Transverse colon (tissue), 4 donors: Measurements from ENCODE around the gene NFE2. TPM values are rescaled to one million over a fixed set of nuclear protein-coding genes. Genes with fewer than 3 reads are reported as not detected.

Experiments
- DNase-seq: peaks from one replicate; pipeline ENCODE4 v3.0.0-alpha.2; 2019
- H3K27ac ChIP-seq, 4 donors: fragments of 200-600 bp; sonication (generic); 2 replicates each; pipeline ENCODE4 v1.5.1; 2016 to 2018; ENCODE audit warnings: inconsistent platforms in 4 of 4
- H3K27me3 ChIP-seq: fragments of 200-600 bp; sonication (generic); 2 replicates; pipeline ENCODE4 v1.5.1; 2017; ENCODE audit warnings: inconsistent platforms
- H3K36me3 ChIP-seq, 4 donors: fragments of 200-600 bp; sonication (generic); 2 replicates each; pipeline ENCODE4 v1.5.1; 2017 to 2019; ENCODE audit warnings: inconsistent platforms in 4 of 4
- H3K4me1 ChIP-seq, 4 donors: fragments of 200-600 bp; sonication (generic); 2 replicates each; pipeline ENCODE4 v1.5.1; 2017 to 2020; ENCODE audit warnings: inconsistent platforms in 4 of 4
- H3K4me3 ChIP-seq, 4 donors: fragments of 200-600 bp; sonication (generic); 1 replicate in 1 of 4; 2 replicates in 3 of 4; pipeline versions ENCODE4 v1.5.1 to v1.6.1; 2017 to 2019; ENCODE audit warnings: inconsistent platforms in 4 of 4
- H3K9me3 ChIP-seq, 2 donors: fragments of 200-600 bp; sonication (generic); 2 replicates each; pipeline ENCODE4 v1.5.1; 2017 to 2019; ENCODE audit warnings: inconsistent platforms in 2 of 2
- CTCF ChIP-seq, 5 experiments: fragments of 200-600 bp in 3 of 5; fragments of 450-650 bp in 2 of 5; sonication (generic) in 3 of 5; IDR thresholded peaks; 1 replicate in 2 of 5; 2 replicates in 3 of 5; pipeline ENCODE4 v1.5.1; 2016 to 2017; ENCODE audit warnings: antibody characterized with exemption in 5 of 5, inconsistent platforms in 3 of 5, mild to moderate bottlenecking in 2 of 5, moderate library complexity in 1 of 5
- EP300 ChIP-seq: sonication (generic); formaldehyde crosslinking; IDR thresholded peaks from one replicate; pipeline ENCODE4 v1.6.1; 2017; ENCODE audit warnings: antibody characterized with exemption, low read depth
- POLR2A ChIP-seq: fragments of 450-650 bp; IDR thresholded peaks from one replicate; pipeline ENCODE4 v1.6.1; 2016; ENCODE audit warnings: antibody characterized with exemption, mild to moderate bottlenecking, moderate library complexity
- POLR2AphosphoS5 ChIP-seq, 3 donors: sonication (generic); formaldehyde crosslinking; IDR thresholded peaks; one replicate each; pipeline ENCODE4 v1.6.1; 2016; ENCODE audit warnings: antibody characterized with exemption in 3 of 3
- WGBS, 2 donors: methylation state at CpG; one replicate each; pipeline ENCODE4 v1.1.5; 2018; ENCODE audit warnings: low coverage in 1 of 2; 5-methylcytosine and 5-hydroxymethylcytosine counted together
- in situ Hi-C, 4 donors: fragments of 200-750 bp; cut with MboI; loops; one replicate each; pipeline versions ENCODE4 v1.15.0 to v1.15.1; 2017; ENCODE audit warnings: low sequenced_read_pairs in 3 of 4, low pct_ligation_motif_present in 1 of 4, low pct_unique_long_range_greater_than_20kb in 1 of 4
- intact Hi-C: fragments of 100-400 bp; cut with DNase I; formaldehyde crosslinking; loops from one replicate; pipeline ENCODE4 v1.15.1; 2023; ENCODE audit warnings: low total_unique reads
- total RNA-seq, 4 donors: library from RNA; depleted of rRNA; stranded (reverse); fragments of >200 nt; gene quantifications; one replicate each; pipeline ENCODE4 v1.1.0, GENCODE V29; 2016

Gene NFE2
- total RNA-seq, 4 donors from 2014 or later: not detected

- Histone ChIP-seq H3K4me3 (no peak overlapping the region), H3K9me3 (no peaks in the 10 kb centered on the region)
Observed at GRCh38 chr12:54311051-54311450, 10.2 kb upstream of the NFE2 start.

DNA sequence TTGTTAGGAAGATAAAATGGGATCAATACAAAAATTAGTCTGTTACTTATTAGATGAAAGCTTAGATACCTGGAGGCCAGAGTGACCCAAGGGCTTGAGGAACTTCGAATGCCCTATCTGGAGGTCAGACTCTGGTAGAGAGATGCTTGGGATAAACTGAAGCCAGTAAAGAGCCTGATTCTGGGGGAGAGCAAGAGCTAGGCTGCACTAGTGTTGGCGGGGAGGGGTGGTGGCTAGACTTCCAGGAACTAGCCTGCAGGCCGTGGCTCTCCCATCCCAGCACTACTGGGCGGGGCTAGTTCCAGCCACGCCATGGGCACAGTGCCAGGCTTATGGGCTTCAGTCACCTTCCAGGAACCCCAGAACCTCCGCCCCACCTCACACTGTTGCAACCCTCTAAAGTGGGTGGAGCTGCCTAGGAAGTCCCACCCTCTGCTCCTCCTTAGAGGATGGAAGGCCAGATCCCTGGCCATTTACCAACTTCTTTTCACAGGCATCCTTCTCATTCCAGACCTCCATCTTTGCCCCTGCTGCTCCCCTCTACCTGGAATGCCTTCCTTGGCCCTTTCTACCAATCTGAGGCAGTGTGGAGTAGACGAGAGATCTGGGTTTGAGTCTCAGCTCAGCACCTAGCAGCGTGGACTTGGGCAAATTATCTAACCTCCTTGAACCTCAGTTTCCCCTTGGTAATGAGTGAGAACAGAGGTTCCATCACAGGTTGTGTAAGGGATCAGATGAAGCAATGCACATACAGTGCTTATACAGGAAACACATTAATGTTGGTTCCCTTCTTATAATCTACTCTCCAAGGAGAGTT lies 6.3 kb upstream of the NFE2 start:
- peak; percentile 95 for DNase-seq
- 44% methylated on average over 8 of the region's 8 CpGs; no CpG with 5 or more reads in 1 of the 2 donors for WGBS, 2 donors
- peak overlapping the region in 1 of 4 donors; percentile 18 for H3K27ac ChIP-seq
- in situ Hi-C loops (no loop called here), intact Hi-C loops (no loop called here)
- no peaks in the 10 kb centered on the region for H3K36me3 ChIP-seq
- H3K4me3 ChIP-seq: no peak overlapping the region
- H3K4me1 ChIP-seq: peaks cover 0 to 10% (median 3%) of the 10 kb centered on the region in 4 donors
- no peaks in the 10 kb centered on the region for H3K9me3 ChIP-seq
- peaks cover 13% of the 10 kb centered on the region for H3K27me3 ChIP-seq
- TF ChIP-seq POLR2A (no peak), POLR2AphosphoS5 (IDR thresholded peaks at IDR 0.05) (peak in 1 of 3 donors; percentile 28)

More at GRCh38 chr12:54311051-54311450, 10.2 kb upstream of the NFE2 start:
- Histone ChIP-seq H3K27ac (no peak overlapping the region), H3K27me3 (no peaks in the 10 kb centered on the region), H3K36me3 (no peaks in the 10 kb centered on the region), H3K4me1 (peaks cover 0 to 5% (median 0%) of the 10 kb centered on the region in 4 donors)
- intact Hi-C loops: no loop called here
- TF ChIP-seq CTCF (IDR thresholded peaks at IDR 0.05) (no peak), POLR2A (no peak), POLR2AphosphoS5 (IDR thresholded peaks at IDR 0.05) (no peak), EP300 (no peak)
- in situ Hi-C loops: no loop called here
- WGBS, 2 donors: 54 to 64% methylated on average over 2 of the region's 2 CpGs
- DNase-seq: no peak

DNA sequence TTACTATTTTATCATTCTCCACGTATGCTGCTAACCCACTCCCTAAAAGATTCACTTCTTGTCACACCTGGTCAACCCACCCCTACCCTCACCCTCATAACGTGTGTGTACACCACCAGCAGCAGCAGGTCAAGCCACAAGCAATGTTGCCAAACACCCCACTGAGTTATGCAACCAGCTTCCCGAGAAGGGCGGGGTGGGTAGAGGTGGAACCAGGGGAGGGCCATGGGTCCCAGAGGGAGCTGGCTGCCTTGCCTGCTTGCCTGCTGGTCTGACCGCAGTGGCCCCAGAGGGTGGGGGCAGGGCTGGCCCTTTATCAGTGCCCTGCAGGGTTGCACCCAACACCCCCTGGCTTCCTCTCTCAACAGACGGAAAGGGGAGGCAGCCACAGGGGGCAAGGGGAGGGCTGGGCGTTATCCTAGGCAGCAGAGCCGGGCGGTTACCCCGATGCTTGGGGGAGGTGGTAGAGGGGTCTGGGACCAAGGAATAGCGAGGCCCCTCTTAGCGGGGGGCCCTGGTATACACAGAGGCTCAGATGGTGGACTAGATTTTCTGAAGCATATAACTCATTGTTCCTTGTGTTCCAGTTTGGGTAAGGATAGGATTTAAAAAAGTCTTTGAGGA lies 3.5 kb upstream of the NFE2 start:
- Histone ChIP-seq H3K27me3 (peaks cover 39% of the 10 kb centered on the region), H3K27ac (no peak overlapping the region), H3K4me1 (peaks cover 7 to 22% (median 12%) of the 10 kb centered on the region in 4 donors), H3K36me3 (no peaks in the 10 kb centered on the region), H3K9me3 (no peaks in the 10 kb centered on the region), H3K4me3 (no peak overlapping the region)
- WGBS, 2 donors: 20 to 29% methylated on average over 2 to 12 of the region's 12 CpGs
- in situ Hi-C loops (no loop called here), intact Hi-C loops (no loop called here)
- TF ChIP-seq POLR2AphosphoS5 (IDR thresholded peaks at IDR 0.05) (no peak), CTCF (IDR thresholded peaks at IDR 0.05) (no peak), POLR2A (no peak), EP300 (no peak)
- peak; percentile 69 for DNase-seq

GRCh38 chr12:54303640-54304039 lies 2.8 kb upstream of the NFE2 start:
- in situ Hi-C loops: no loop called here
- H3K9me3 ChIP-seq: no peaks in the 10 kb centered on the region
- H3K4me1 ChIP-seq: peaks cover 7 to 22% (median 12%) of the 10 kb centered on the region in 4 donors
- H3K27ac ChIP-seq: no peak overlapping the region
- H3K4me3 ChIP-seq: no peak overlapping the region
- no peaks in the 10 kb centered on the region for H3K36me3 ChIP-seq
- H3K27me3 ChIP-seq: peaks cover 45% of the 10 kb centered on the region
- TF ChIP-seq CTCF (IDR thresholded peaks at IDR 0.05) (no peak), POLR2AphosphoS5 (IDR thresholded peaks at IDR 0.05) (no peak), POLR2A (no peak), EP300 (no peak)
- intact Hi-C loops: no loop called here
- no peak for DNase-seq
